SW 1271 (cell line): ENCODE data around the gene SUOX.
"Not testable (repeated sequence)": the region's sequence is repeated elsewhere in the genome, so short reads cannot be mapped to it uniquely, and the experiment has no call there.

Experiments
- DNase-seq, 2 experiments: peaks; one replicate each; lab custom pipeline; 2025; lab: John Stamatoyannopoulos, UW

Gene SUOX

GRCh38 chr12:55996715-55997534 lies at the start of gene SUOX:
Gene SUOX, plus strand, starts transcription at chr12:55997276. Its CDS starts 4,946 bp downstream, at chr12:56002222.
- peak; percentile 95 to 97 for DNase-seq

GRCh38 chr12:55955344-55955743 lies 41.7 kb upstream of the SUOX start:
- DNase-seq: no peak

DNA sequence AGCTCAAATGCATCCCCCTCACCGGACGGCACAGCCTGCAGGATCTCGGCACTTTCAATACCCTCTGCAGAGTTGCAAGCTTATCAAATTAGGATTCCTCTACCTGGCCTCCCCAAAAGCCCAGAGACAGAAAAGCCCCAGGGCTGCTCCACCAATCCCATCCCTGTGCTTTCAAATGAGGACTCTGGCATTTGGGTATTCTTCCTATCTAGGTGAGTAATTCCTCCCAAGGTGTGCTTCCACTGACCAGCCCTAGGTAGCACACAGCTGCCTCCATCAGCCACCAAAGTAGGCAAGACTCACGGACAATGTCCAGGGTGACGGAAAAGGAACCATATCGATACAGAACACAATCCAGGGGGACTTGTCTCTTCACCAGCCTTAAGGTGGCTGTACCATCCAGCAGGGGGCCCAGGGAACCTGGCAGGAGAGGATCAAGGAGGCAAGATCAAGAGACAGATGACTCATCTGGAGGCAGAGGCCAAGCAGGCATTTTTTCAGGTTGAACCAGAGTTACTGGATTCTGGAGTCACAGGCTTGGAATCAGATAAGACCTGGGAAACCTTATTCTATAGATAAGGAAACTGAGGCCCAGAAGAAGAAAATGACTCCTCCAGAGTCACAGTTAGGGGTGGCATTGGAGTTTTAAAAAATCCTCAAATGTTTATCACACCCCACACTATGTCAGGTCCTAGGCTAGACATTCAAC lies 41.1 kb upstream of the SUOX start:
- DNase-seq: peak; percentile 43 to 61

DNA sequence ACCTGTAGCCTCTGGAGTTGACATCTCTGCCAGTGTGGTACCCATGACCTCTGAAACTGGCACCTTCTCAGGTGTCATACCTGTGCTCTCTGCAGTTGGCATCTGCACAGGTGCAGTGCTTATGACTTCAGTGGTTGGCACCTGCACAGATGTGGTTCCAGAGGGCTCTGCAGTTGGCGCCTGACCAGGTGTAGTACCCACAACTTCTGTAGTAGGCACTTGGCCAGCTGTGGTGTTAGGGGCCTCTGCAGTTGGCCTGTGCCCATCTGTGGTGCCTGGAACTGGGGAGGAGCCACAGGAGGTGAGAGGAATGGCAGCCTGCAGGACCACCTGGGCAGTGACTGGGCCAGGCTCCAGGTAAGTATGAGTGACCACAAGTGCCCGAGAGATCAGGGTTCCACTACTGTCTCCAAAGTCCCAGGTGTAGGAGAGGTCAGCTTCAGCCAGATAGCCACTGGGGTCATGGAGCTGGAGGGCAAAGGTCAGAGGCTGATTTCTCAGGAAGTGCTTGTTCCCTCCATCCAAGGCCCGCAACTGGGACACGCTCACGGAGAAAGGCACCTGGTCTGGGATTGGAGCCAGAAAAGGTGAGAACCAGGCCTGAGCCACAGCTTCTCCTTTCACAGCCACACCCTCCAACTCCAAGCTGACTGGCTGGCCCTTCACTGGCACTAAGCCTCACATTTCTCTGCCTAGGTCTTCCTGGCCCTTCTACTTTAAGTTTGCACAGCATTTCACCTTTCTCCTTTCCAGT lies 39.8 kb upstream of the SUOX start:
- DNase-seq: no peak

- no peak for DNase-seq
Measured at GRCh38 chr12:55963760-55964159, 33.3 kb upstream of the SUOX start.

DNA sequence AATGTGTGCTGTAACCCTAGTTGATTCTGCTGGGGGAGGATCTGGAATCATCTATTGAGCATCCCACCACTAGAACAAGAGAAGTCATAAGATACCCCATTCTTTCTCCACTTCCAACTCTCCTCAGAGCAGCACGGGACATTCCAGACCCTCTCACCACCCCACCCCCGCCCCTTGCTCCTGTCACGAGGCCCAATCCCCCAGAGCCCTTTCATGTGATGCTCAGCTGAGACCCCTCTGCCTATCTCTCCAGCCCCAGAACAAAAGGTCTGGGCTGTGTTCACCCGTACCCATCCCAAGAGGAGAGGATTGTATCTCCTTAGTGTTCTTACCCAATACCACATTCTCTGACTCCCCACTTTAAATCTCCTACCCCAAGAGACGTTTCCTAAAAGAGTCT lies 31.8 kb upstream of the SUOX start:
- no peak for DNase-seq

- DNase-seq: peak in 1 of 2 experiments; percentile 21
Measured at GRCh38 chr12:55965941-55966407, 31.1 kb upstream of the SUOX start, which contains the start of gene PMEL. Gene PMEL, minus strand, starts transcription at chr12:55966042. Its CDS starts 31 bp downstream, at chr12:55966011.

GRCh38 chr12:55966408-55967281 lies 30.4 kb upstream of the SUOX start, which contains the start of gene CDK2:
Gene CDK2, plus strand, starts transcription at chr12:55966830. Its CDS starts 179 bp downstream, at chr12:55967009.
- peak; percentile 50 to 86 for DNase-seq

DNA sequence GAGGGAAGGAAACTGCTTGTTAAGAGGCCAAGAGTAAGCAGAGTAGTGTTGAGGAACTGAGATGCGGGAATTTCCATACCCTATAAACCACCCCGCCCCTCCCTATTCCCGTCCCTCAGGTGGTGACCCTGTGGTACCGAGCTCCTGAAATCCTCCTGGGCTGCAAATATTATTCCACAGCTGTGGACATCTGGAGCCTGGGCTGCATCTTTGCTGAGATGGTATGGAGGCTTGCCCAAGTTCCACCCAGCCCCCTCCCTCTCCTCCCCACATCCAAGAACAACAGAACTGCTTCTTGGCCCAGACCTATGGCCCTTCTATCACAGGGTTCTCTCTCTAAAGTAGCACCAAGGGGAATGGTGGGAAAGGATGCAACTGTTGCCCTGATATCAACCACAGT lies 27.7 kb upstream of the SUOX start:
- DNase-seq: no peak

GRCh38 chr12:55970775-55971174 lies 26.3 kb upstream of the SUOX start:
- no peak for DNase-seq

DNA sequence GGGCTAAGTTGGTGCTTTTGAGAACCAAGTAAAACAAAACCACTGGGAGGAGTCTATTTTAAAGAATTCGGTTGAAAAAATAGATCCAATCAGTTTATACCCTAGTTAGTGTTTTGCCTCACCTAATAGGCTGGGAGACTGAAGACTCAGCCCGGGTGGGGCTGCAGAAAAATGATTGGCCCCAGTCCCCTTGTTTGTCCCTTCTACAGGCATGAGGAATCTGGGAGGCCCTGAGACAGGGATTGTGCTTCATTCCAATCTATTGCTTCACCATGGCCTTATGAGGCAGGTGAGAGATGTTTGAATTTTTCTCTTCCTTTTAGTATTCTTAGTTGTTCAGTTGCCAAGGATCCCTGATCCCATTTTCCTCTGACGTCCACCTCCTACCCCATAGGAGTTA lies 25.0 kb upstream of the SUOX start:
- DNase-seq: peak; percentile 22 to 29

DNA sequence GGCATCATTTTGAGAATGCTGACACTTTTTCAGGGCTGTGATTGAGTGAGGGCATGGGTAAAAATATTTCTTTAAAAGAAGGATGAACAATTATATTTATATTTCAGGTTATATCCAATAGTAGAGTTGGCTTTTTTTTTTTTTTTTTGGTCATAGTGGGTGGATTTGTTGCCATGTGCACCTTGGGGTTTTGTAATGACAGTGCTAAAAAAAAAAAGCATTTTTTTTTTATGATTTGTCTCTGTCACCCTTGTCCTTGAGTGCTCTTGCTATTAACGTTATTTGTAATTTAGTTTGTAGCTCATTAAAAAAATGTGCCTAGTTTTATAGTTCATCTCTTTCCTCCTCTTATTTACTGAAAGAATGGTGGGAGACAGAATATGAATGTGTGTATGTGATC lies 24.6 kb upstream of the SUOX start:
- DNase-seq: no peak

GRCh38 chr12:55972911-55973598 lies 24.0 kb upstream of the SUOX start:
- DNase-seq: no peak

- peak; percentile 100 for DNase-seq
Measured at GRCh38 chr12:55973599-55974307, 23.3 kb upstream of the SUOX start, which contains the start of gene RAB5B. Gene RAB5B, plus strand, starts transcription at chr12:55974078. Its CDS starts 12,883 bp downstream, at chr12:55986961.

GRCh38 chr12:55974308-55974730 lies 22.8 kb upstream of the SUOX start:
- peak in 1 of 2 experiments; percentile 32 for DNase-seq

DNA sequence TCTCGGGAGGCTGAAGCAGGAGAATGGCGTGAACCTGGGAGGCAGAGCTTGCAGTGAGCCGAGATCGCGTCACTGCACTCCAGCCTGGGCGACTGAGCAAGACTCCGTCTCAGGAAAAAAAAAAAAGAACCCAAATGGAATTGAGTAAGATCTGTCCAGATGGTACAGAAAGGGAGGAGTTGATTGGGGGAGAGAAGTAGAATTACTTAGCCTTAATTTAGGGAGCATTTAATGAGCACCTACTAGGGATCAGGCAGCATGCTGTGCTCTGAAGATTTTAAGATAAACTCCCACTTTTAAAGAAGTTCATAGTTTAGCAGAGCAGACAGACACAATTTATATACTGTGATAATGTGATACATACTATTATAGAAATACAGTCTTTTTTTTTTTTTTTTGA lies 18.7 kb upstream of the SUOX start:
- no peak for DNase-seq

DNA sequence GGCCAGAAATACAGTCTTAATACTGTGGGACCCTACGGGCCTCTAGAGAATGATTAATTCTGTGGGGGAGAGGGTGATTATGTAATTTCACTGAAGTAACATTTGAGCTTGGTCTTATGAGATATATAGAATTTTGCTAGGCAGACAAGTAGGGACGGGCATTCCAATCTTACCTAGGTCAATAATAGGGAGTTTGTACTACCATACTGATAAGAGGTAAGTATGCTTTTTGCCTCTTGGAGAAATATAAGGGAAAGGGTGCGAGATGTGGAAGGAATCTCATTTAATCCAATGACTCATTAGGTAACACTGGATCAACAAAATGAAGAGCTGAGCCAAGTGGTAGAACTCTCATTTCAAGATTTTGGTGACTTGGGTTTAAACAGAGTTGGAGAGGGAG lies 18.0 kb upstream of the SUOX start:
- no peak for DNase-seq

DNA sequence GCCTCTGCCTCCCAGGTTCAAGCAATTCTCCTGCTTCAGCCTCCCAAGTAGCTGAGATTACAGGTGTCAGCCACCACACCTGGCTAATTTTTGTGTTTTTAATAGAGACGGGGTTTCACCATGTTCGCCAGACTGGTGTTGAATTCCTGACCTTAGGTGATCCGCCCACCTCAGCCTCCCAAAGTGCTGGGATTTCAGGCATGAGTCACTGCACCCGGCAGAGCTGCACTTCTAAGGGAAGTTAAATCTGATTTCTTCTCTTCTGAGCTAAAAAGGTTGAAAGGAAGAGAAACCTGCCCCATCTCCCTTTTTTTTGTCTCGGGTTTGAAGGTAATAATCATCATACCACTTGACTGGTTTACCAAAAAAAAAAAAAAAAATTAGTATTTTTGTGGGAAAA lies 15.2 kb upstream of the SUOX start:
- DNase-seq: not testable (repeated sequence)

DNA sequence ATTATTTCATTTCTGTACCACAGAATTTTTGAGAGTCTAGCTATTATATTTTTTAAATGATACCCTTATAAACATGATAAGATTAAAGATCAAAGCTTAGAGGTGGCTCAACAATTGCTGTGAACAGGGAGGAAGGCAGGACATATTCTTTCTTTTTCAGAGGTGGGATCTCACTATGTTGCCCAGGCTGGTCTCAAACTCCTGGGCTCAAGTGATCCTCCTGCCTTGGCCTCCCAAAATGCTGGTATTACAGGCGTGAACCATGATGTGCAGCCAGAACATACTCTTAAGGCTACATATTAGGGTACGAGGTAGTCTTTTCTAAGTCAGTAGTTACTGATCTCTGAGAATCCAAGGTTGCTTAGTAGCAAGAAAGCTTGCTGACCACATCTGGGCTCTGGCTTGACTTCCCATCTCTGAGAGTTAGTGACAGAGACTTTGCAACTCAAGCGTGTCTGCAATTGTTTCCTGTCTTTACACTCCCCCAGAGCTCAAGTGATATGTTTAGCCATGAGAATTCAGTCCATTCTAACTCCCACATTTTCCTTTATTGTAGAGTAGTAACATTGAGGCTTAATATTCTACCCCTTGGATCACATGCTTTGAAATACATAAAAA lies 14.6 kb upstream of the SUOX start:
- no peak for DNase-seq
